ENCODE data around the gene HGFAC. TPM values are rescaled to one million over a fixed set of nuclear protein-coding genes. Genes with fewer than 3 reads are reported as not detected.

HGFAC gene
- total and polyA plus RNA-seq, 10 of the 15 experiments (the other 5 are each of a cell fraction or from before 2014, with no cell fraction given): 0.38 TPM; not detected in 9

- SMC1A ChIA-PET (ENCODE audit: uncharacterized antibody, unreplicated experiment): no interaction called here
- no TSS peak for BruUV-seq (replicated peaks)
- CTCF ChIA-PET: no interaction called here
- no peaks in the 10 kb centered on the region for H3K79me2 ChIP-seq (ENCODE audit: control insufficient read depth, insufficient read depth, low read length)
- RAD21 ChIA-PET (ENCODE audit: unreplicated experiment): no interaction called here
- POLR2A ChIA-PET: no interaction called here
- no peak overlapping the region for H3K4me2 ChIP-seq (ENCODE audit: control insufficient read depth, insufficient read depth)
- intact Hi-C loops (cut with micrococcal nuclease; ENCODE audit: unreplicated experiment): no loop called here
- no peaks in the 10 kb centered on the region for H4K20me1 ChIP-seq (ENCODE audit: control insufficient read depth, insufficient read depth)
- H3K27me3 ChIP-seq (replicated peaks in 1 of 2; ENCODE audit: control insufficient read depth in 2 of 2, insufficient read depth in 2 of 2, low read length in 1 of 2): peaks cover 0 to 2% of the 10 kb centered on the region in 2 experiments; a peak in 1 of 4 replicates
- no peak overlapping the region for H2AFZ ChIP-seq (ENCODE audit: control insufficient read depth, low read depth, low read length)
- no peak overlapping the region for H3K27ac ChIP-seq (ENCODE audit: control insufficient read depth, insufficient read depth)
- no peak overlapping the region for H3K9ac ChIP-seq (ENCODE audit: control insufficient read depth, insufficient read depth, low read length)
- H3K4me3 ChIP-seq: no peak overlapping the region
- H3K36me3 ChIP-seq (ENCODE audit: control insufficient read depth in 2 of 2, insufficient read depth in 2 of 2, low read length in 1 of 2): no peaks in the 10 kb centered on the region
- no peaks in the 10 kb centered on the region; the same call in 2 of the 3 replicates for H3K9me3 ChIP-seq (replicated peaks; ENCODE audit: control insufficient read depth, insufficient read depth, low read length)
- FAIRE-seq: no peak
- WGBS (ENCODE audit: insufficient coverage, insufficient replicate concordance, low lambda C conversion rate, missing lambda C conversion rate): 63% methylated on average over 15 of the region's 15 CpGs
- TF ChIP-seq MTA2 (IDR thresholded peaks at IDR 0.05; ENCODE audit: low read depth): no peak
- TF ChIP-seq BCL3 (IDR thresholded peaks at IDR 0.05; ENCODE audit: borderline replicate concordance, insufficient read depth, low read depth, low read length, poor library complexity, severe bottlenecking): peak; percentile 90
- no peak for TF ChIP-seq ZBTB11 (CRISPR knock-in tag; IDR thresholded peaks at IDR 0.05)
- TF ChIP-seq POU2F2 (IDR thresholded peaks at IDR 0.05; ENCODE audit: borderline replicate concordance, low read depth, low read length): no peak
- no peak for DNase-seq (ENCODE audit: low read depth, low spot score)
- in situ Hi-C loops (cut with MboI): no loop called here
- no peaks in the 10 kb centered on the region for H3K4me1 ChIP-seq (ENCODE audit: control insufficient read depth, insufficient read depth, low read length)
- no peak for ATAC-seq
These were observed 25.8 kb downstream of the HGFAC start for GRCh38 chr4:3467601-3468031.

All from GM12878 (cell line).